Endothelial cell of umbilical vein (primary cell): ENCODE results near the gene PFDN6.

Experiments used
- CTCF ChIP-seq, 2 donors: IDR thresholded peaks; 1 replicate in 1 of 2; 2 replicates in 1 of 2; pipeline ENCODE4 v1.5.1; 2011; ENCODE audit warnings: low read length in 2 of 2, mild to moderate bottlenecking in 2 of 2, moderate library complexity in 2 of 2, control low read depth in 1 of 2, inconsistent platforms in 1 of 2, low read depth in 1 of 2; ENCODE audit not compliant: insufficient read depth in 1 of 2; ENCODE audit errors: extremely low read depth in 1 of 2
- JUN ChIP-seq: IDR thresholded peaks from 2 replicates; pipeline ENCODE4 v1.6.1; 2011; ENCODE audit warnings: borderline replicate concordance, low read depth; ENCODE audit not compliant: insufficient read length, insufficient read depth
- MYC ChIP-seq: IDR thresholded peaks from one replicate; pipeline ENCODE4 v1.6.1; 2011; ENCODE audit warnings: mild to moderate bottlenecking, low read depth, low read length
- POLR2A ChIP-seq: IDR thresholded peaks from 2 replicates; pipeline ENCODE4 v1.6.1; 2012; ENCODE audit warnings: low read depth, mild to moderate bottlenecking, control low read depth, low read length

GRCh38 chr6:33288141-33288920 lies 1.1 kb upstream of the PFDN6 start:
- TF ChIP-seq CTCF (IDR thresholded peaks at IDR 0.05; ENCODE audit: extremely low read depth in 1 of 2, insufficient read depth in 1 of 2, low read depth in 1 of 2, low read length in 2 of 2) (no peak), POLR2A (no peak), MYC (no peak), JUN (no peak)
